Adrenal gland (tissue), 5 donors: ENCODE measurements around the gene PABPC1L.
"Not testable (repeated sequence)": the region's sequence is repeated elsewhere in the genome, so short reads cannot be mapped to it uniquely, and the experiment has no call there.

Experiments used
- POLR2A ChIP-seq, 2 donors: fragments of 450-650 bp; IDR thresholded peaks; one replicate each; pipeline ENCODE4 v1.6.1; 2017; ENCODE audit warnings: antibody characterized with exemption in 2 of 2, mild to moderate bottlenecking in 2 of 2, moderate library complexity in 1 of 2
- TF ChIP-seq, protein P1 (sequence below), 6 experiments: fragments of 450-650 bp in 4 of 6; fragments of 200-600 bp in 2 of 6; sonication (generic) in 1 of 6; IDR thresholded peaks; 1 replicate in 5 of 6; 2 replicates in 1 of 6; pipeline versions ENCODE4 v1.5.1 to v1.8.0; 2016 to 2021; ENCODE audit warnings: antibody characterized with exemption in 6 of 6, mild to moderate bottlenecking in 2 of 6, moderate library complexity in 1 of 6
- donor health status: DM: no; HTN: no; CAD: no.

DNA sequence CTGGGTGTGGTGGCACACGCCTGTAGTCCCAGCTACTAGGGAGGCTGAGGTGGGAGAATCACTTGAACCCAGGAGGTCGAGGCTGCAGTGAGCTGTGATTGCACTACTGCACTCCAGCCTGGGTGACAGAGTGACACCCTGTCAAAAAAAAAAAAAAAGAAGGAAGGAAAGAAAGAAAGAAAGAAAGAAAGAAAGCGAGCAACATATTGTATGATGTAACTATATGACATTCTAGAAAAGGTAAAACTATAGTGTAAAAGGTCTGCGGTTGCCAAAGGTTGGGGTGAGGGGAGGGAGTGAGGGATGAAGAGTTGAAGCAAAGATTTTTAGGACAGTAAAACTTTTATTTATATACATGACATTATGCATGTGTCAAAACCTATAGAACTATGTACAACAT lies 27.5 kb upstream of the PABPC1L start:
- TF ChIP-seq, protein P1, sequence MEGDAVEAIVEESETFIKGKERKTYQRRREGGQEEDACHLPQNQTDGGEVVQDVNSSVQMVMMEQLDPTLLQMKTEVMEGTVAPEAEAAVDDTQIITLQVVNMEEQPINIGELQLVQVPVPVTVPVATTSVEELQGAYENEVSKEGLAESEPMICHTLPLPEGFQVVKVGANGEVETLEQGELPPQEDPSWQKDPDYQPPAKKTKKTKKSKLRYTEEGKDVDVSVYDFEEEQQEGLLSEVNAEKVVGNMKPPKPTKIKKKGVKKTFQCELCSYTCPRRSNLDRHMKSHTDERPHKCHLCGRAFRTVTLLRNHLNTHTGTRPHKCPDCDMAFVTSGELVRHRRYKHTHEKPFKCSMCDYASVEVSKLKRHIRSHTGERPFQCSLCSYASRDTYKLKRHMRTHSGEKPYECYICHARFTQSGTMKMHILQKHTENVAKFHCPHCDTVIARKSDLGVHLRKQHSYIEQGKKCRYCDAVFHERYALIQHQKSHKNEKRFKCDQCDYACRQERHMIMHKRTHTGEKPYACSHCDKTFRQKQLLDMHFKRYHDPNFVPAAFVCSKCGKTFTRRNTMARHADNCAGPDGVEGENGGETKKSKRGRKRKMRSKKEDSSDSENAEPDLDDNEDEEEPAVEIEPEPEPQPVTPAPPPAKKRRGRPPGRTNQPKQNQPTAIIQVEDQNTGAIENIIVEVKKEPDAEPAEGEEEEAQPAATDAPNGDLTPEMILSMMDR (IDR thresholded peaks at IDR 0.05), result not testable (repeated sequence)
- TF ChIP-seq POLR2A (IDR thresholded peaks at IDR 0.05), result not testable (repeated sequence)
